NCI-H226 (cell line): ENCODE measurements around the gene PCDHGA11.
"Not testable (repeated sequence)": the region's sequence is repeated elsewhere in the genome, so short reads cannot be mapped to it uniquely, and the experiment has no call there.

ENCODE experiments used
- DNase-seq: peaks from one replicate; pipeline ENCODE4 v3.0.0-alpha.2; 2015

The PCDHGA11 gene

DNA sequence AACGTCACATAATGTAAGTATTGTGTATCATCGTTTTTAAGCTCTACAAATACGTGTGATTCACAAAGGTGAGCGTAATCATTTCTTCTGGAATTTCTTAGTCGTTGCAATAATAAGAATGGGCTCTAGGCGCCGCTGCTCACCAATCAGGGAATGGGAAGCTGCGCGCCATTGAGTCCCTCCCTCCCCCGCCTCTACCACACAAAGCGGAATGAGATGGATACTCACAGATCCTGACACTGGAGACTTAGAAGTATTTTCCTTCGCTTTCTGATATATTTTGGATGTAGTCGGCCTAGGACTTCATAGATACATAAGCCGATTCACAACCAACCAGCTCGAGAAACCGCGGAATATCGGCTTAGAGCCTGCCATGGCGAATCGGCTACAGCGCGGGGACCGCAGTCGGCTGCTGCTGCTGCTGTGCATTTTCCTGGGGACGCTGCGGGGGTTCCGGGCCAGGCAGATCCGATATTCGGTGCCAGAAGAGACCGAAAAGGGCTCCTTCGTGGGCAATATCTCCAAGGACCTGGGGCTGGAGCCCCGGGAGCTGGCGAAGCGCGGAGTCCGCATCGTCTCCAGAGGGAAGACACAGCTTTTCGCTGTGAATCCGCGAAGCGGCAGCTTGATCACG lies at the start of gene PCDHGA11:
Gene PCDHGA11, plus strand, starts transcription at position 197 of the 634 bp plus-strand sequence. Its CDS starts 177 bp downstream, at position 374.
- DNase-seq: no peak

GRCh38 chr5:141371572-141372475 lies 49.0 kb upstream of the PCDHGA11 start:
- DNase-seq: no peak

GRCh38 chr5:141373673-141374317 lies 47.1 kb upstream of the PCDHGA11 start, which contains the start of gene PCDHGA6:
Gene PCDHGA6, plus strand, starts transcription at chr5:141373891. Its CDS starts 193 bp downstream, at chr5:141374084.
- no peak for DNase-seq

DNA sequence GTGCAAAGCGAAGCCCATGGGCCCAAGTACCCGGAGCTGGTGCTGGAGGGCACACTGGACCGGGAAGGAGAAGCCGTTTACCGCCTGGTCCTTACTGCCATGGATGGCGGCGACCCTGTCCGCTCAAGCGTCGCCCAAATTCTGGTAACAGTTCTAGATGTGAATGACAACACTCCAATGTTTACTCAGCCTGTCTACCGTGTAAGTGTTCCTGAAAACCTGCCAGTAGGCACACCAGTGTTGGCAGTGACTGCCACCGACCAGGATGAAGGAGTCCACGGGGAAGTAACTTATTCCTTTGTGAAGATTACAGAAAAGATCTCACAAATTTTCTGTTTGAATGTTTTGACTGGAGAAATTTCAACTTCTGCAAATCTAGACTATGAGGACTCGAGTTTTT lies 46.2 kb upstream of the PCDHGA11 start:
- no peak for DNase-seq

GRCh38 chr5:141375444-141376155 lies 45.3 kb upstream of the PCDHGA11 start:
- DNase-seq: not testable (repeated sequence)

DNA sequence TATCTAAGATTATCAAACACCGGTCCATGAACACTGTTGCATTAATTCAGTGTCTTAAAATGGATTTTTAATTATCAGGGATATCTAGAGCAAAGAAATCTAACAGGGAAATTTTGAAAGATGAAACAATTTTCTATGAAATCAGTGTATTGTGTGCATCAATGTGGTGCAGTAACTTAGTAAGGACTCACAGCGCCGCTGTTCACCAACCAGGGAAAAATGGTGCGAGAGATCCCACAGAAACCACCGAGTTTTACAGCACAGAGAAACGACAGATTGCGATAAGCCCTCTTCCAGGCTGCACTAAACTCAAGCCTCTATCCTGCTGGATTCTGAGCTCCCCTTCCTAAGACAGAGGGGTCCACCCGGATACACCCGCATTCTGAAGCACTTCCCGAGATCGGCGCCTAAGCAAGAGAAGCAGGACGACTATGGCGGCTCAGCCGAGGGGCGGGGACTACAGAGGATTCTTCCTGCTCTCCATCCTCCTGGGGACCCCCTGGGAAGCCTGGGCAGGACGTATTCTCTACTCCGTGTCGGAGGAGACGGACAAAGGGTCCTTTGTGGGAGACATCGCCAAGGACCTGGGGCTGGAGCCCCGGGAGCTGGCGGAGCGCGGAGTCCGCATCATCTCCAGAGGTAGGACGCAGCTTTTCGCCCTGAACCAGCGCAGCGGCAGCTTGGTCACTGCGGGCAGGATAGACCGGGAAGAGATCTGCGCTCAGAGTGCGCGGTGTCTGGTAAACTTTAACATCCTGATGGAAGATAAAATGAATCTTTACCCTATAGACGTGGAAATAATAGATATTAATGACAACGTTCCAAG lies 38.2 kb upstream of the PCDHGA11 start, which contains the start of gene PCDHGA7:
Gene PCDHGA7, plus strand, starts transcription at position 274 of the 826 bp plus-strand sequence. Its CDS starts 158 bp downstream, at position 432.
- DNase-seq: no peak

GRCh38 chr5:141383345-141383744 lies 37.5 kb upstream of the PCDHGA11 start:
- DNase-seq: no peak

- no peak for DNase-seq
These were observed 36.2 kb upstream of the PCDHGA11 start for GRCh38 chr5:141384471-141385267.

DNA sequence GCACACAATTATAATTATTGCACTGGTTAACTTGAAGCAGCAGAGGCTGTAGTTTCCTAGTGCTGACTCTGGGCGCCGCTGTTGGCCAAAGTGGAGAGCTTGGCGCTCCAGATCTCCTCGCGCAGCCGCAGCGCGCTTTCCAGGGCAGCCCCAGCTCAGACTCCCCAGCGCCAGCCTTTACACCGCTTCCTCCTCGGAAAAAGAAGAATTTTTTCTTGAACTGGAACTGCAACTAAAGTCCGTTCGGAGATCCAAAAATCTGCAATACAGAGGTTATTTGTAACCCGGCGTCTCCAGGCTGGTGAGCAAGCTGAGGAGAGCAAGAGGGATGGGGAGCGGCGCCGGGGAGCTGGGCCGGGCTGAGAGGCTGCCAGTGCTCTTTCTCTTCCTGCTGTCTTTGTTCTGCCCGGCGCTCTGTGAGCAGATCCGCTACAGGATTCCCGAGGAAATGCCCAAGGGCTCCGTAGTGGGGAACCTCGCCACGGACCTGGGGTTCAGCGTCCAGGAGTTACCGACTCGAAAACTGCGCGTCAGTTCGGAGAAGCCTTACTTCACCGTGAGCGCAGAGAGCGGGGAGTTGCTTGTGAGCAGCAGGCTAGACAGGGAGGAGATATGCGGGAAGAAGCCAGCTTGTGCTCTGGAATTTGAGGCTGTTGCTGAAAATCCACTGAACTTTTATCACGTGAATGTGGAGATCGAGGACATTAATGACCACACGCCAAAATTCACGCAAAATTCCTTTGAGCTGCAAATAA lies 33.1 kb upstream of the PCDHGA11 start, which contains the start of gene PCDHGB4:
Gene PCDHGB4, plus strand, starts transcription at position 142 of the 755 bp plus-strand sequence. Its CDS starts 187 bp downstream, at position 329.
- DNase-seq: not testable (repeated sequence)

DNA sequence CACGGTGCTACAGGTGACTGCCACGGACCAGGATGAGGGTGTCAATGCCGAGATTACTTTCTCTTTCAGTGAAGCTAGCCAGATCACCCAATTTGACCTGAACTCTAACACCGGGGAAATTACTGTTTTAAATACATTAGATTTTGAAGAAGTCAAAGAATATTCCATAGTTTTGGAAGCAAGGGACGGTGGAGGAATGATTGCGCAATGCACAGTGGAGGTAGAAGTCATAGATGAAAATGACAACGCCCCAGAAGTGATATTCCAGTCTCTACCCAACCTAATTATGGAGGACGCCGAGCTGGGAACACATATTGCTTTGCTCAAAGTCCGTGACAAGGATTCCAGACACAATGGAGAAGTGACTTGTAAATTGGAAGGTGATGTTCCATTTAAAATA lies 32.2 kb upstream of the PCDHGA11 start:
- no peak for DNase-seq

- no peak for DNase-seq
These were observed 31.5 kb upstream of the PCDHGA11 start for GRCh38 chr5:141389153-141390042.

GRCh38 chr5:141392429-141393198 lies 28.2 kb upstream of the PCDHGA11 start, which contains the start of gene PCDHGA8:
Gene PCDHGA8, plus strand, starts transcription at chr5:141392633. Its CDS starts 181 bp downstream, at chr5:141392814.
- DNase-seq: no peak

DNA sequence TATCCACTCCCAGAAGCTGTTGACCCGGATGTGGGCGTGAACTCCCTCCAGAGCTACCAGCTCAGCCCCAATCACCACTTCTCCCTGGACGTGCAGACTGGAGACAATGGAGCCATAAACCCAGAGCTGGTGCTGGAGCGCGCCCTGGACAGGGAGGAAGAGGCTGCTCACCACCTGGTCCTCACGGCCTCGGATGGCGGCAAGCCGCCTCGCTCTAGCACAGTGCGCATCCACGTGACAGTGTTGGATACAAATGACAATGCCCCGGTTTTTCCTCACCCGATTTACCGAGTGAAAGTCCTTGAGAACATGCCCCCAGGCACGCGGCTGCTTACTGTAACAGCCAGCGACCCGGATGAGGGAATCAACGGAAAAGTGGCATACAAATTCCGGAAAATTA lies 27.6 kb upstream of the PCDHGA11 start:
- no peak for DNase-seq

DNA sequence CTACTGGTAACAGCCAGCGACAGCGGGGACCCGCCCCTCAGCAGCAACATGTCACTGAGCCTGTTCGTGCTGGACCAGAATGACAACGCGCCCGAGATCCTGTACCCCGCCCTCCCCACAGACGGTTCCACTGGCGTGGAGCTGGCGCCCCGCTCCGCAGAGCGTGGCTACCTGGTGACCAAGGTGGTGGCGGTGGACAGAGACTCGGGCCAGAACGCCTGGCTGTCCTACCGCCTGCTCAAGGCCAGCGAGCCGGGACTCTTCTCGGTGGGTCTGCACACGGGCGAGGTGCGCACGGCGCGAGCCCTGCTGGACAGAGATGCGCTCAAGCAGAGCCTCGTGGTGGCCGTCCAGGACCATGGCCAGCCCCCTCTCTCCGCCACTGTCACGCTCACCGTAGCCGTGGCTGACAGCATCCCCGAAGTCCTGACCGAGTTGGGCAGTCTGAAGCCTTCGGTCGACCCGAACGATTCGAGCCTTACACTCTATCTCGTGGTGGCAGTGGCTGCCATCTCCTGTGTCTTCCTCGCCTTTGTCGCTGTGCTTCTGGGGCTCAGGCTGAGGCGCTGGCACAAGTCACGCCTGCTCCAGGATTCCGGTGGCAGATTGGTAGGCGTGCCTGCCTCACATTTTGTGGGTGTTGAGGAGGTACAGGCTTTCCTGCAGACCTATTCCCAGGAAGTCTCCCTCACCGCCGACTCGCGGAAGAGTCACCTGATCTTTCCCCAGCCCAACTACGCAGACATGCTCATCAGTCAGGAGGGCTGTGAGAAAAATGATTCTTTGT lies 26.3 kb upstream of the PCDHGA11 start:
- DNase-seq: not testable (repeated sequence)

- not testable (repeated sequence) for DNase-seq
These were observed 22.9 kb upstream of the PCDHGA11 start, which contains the start of gene PCDHGB5 for GRCh38 chr5:141397756-141398551. Gene PCDHGB5, plus strand, starts transcription at chr5:141397947. Its CDS starts 181 bp downstream, at chr5:141398128.

DNA sequence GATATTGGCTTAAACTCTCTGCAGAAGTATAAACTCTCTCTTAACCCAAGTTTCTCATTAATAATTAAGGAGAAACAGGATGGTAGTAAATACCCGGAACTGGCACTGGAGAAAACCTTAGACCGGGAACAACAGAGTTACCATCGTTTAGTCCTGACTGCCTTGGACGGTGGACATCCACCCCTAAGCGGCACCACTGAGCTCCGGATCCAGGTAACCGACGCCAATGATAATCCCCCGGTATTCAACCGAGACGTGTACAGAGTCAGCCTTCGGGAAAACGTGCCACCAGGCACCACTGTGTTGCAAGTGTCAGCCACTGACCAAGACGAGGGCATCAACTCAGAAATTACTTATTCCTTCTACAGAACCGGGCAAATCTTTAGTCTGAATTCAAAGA lies 22.2 kb upstream of the PCDHGA11 start:
- DNase-seq: no peak
